IMR-90 (cell line): ENCODE data around the gene PPP1R12B. TPM values are rescaled to one million over a fixed set of nuclear protein-coding genes. Genes with fewer than 3 reads are reported as not detected.
"Not testable (repeated sequence)": the region's sequence is repeated elsewhere in the genome, so short reads cannot be mapped to it uniquely, and the experiment has no call there.

Source experiments
- ATAC-seq: fragments of 200-7000 bp; cut with Tn5 transposase; 2 replicates; pipeline ENCODE4 v1.9.1; 2020; ENCODE audit warnings: low read depth, mild to moderate bottlenecking, moderate library complexity
- BruUV-seq: library from RNA; stranded (reverse); fragments of 400-500 nt; replicated peaks from 2 replicates; lab custom pipeline; 2021; lab: Mats Ljungman, UMichigan
- CTCF ChIA-PET: fragments of 300-600 bp; formaldehyde crosslinking; extraction: SDS; loops from one replicate; lab custom pipeline; 2021; ENCODE audit warnings: antibody characterized with exemption; lab: Yijun Ruan, JAX
- POLR2A ChIA-PET: fragments of 300-600 bp; sonication (Branson Sonifier 250); formaldehyde crosslinking; loops from one replicate; lab custom pipeline; 2022; ENCODE audit warnings: antibody characterized with exemption; ENCODE audit not compliant: unreplicated experiment; lab: Charles Lee
- DNase-seq: peaks from one replicate; pipeline ENCODE4 v3.0.0; 2013
- H2AFZ ChIP-seq: replicated peaks from 2 replicates; pipeline ENCODE3; 2013; ENCODE audit warnings: low read length, mild to moderate bottlenecking; ENCODE audit not compliant: poor library complexity
- H2AK5ac ChIP-seq: 2 replicates; pipeline ENCODE4 v1.6.1; 2013; ENCODE audit warnings: low read depth, low read length, inconsistent platforms
- H2AK9ac ChIP-seq: replicated peaks from 2 replicates; pipeline ENCODE3; 2013; ENCODE audit warnings: mild to moderate bottlenecking, low read depth, low read length, moderate library complexity; ENCODE audit not compliant: poor library complexity
- H2BK120ac ChIP-seq: 2 replicates; pipeline ENCODE4 v1.6.1; 2013; ENCODE audit warnings: low read depth, low read length, inconsistent platforms
- H2BK15ac ChIP-seq: 3 replicates; pipeline ENCODE4 v1.6.1; 2013; ENCODE audit warnings: low read depth, low read length, inconsistent platforms
- H2BK20ac ChIP-seq: 2 replicates; pipeline ENCODE4 v1.6.1; 2013; ENCODE audit warnings: low read depth, mild to moderate bottlenecking, inconsistent platforms, low read length, moderate library complexity
- H2BK5ac ChIP-seq: 2 replicates; pipeline ENCODE4 v1.6.1; 2013; ENCODE audit warnings: mild to moderate bottlenecking, low read depth, low read length, inconsistent platforms; ENCODE audit not compliant: poor library complexity, severe bottlenecking
- H3K14ac ChIP-seq: replicated peaks from 2 replicates; pipeline ENCODE4 v1.6.1; 2013; ENCODE audit warnings: low read depth, low read length, inconsistent platforms
- H3K18ac ChIP-seq: 2 replicates; pipeline ENCODE4 v1.6.1; 2013; ENCODE audit warnings: low read depth, low read length, control low read depth
- H3K23ac ChIP-seq: 2 replicates; pipeline ENCODE4 v1.6.1; 2013; ENCODE audit warnings: low read depth, low read length, inconsistent platforms
- H3K27ac ChIP-seq: 2 replicates; pipeline ENCODE4 v1.5.1; 2013; ENCODE audit warnings: mild to moderate bottlenecking, control low read depth, low read length; ENCODE audit not compliant: insufficient read depth
- H3K27me3 ChIP-seq: 2 replicates; pipeline ENCODE4 v1.6.1; 2013; ENCODE audit warnings: low read length; ENCODE audit not compliant: control insufficient read depth, insufficient read depth
- H3K36me3 ChIP-seq: 2 replicates; pipeline ENCODE4 v1.6.1; 2013; ENCODE audit warnings: low read length, mixed read lengths; ENCODE audit not compliant: control insufficient read depth, insufficient read depth
- H3K4ac ChIP-seq: 2 replicates; pipeline ENCODE4 v1.6.1; 2013; ENCODE audit warnings: low read depth, low read length, inconsistent platforms
- H3K4me1 ChIP-seq: 2 replicates; pipeline ENCODE4 v1.6.1; 2013; ENCODE audit warnings: low read length, mixed read lengths; ENCODE audit not compliant: control insufficient read depth, insufficient read depth
- H3K4me2 ChIP-seq: 2 replicates; pipeline ENCODE4 v1.6.1; 2013; ENCODE audit warnings: low read depth, mild to moderate bottlenecking, control low read depth, low read length, moderate library complexity
- H3K4me3 ChIP-seq: 2 replicates; pipeline ENCODE4 v1.5.1; 2013; ENCODE audit warnings: low read depth, mild to moderate bottlenecking, control low read depth, low read length, moderate library complexity; ENCODE audit not compliant: insufficient read depth
- H3K56ac ChIP-seq: 2 replicates; pipeline ENCODE4 v1.6.1; 2013; ENCODE audit warnings: low read length, inconsistent platforms; ENCODE audit not compliant: insufficient read depth; ENCODE audit errors: extremely low read depth
- H3K79me1 ChIP-seq, 2 experiments: 2 replicates each; pipeline ENCODE4 v1.6.1; 2013; ENCODE audit warnings: low read length in 2 of 2, inconsistent platforms in 1 of 2, low read depth in 1 of 2
- H3K9ac ChIP-seq: 2 replicates; pipeline ENCODE4 v1.6.1; 2013; ENCODE audit warnings: low read depth, low read length, control low read depth
- H3K9me1 ChIP-seq: 2 replicates; pipeline ENCODE4 v1.6.1; 2013; ENCODE audit warnings: low read length, inconsistent platforms; ENCODE audit not compliant: insufficient read depth
- H3K9me3 ChIP-seq: 2 replicates; pipeline ENCODE4 v1.6.1; 2013; ENCODE audit warnings: low read length; ENCODE audit not compliant: control insufficient read depth, insufficient read depth
- H4K20me1 ChIP-seq: 2 replicates; pipeline ENCODE4 v1.6.1; 2013; ENCODE audit warnings: low read length, inconsistent platforms; ENCODE audit not compliant: insufficient read depth
- H4K5ac ChIP-seq: 2 replicates; pipeline ENCODE4 v1.6.1; 2013; ENCODE audit warnings: mild to moderate bottlenecking, low read depth, low read length, control low read depth
- H4K8ac ChIP-seq, 2 experiments: 2 replicates each; pipeline ENCODE4 v1.6.1; 2013; ENCODE audit warnings: low read depth in 2 of 2, low read length in 2 of 2, control low read depth in 1 of 2, inconsistent platforms in 1 of 2
- H4K91ac ChIP-seq: 2 replicates; pipeline ENCODE4 v1.6.1; 2013; ENCODE audit warnings: low read depth, low read length, inconsistent platforms; ENCODE audit not compliant: insufficient read depth
- WGBS, 2 experiments: methylation state at CpG; one replicate each; pipeline versions ENCODE4 v1.1.5 to v1.1.7; 2013; ENCODE audit warnings: missing lambda C conversion rate in 2 of 2; ENCODE audit not compliant: insufficient read length in 1 of 2; ENCODE audit errors: extremely low coverage in 2 of 2; 5-methylcytosine and 5-hydroxymethylcytosine counted together
- dilution Hi-C: fragments of 300-500 bp; cut with HindIII; formaldehyde crosslinking; loops from one replicate; pipeline ENCODE4 v1.14.3; 2018; ENCODE audit warnings: low sequenced_read_pairs; ENCODE audit not compliant: unreplicated experiment
- in situ Hi-C: fragments of 300-500 bp; cut with MboI; formaldehyde crosslinking; loops from 3 replicates; pipeline ENCODE4 v1.14.3; 2019; ENCODE audit warnings: low sequenced_read_pairs, inconsistent platforms, mixed read lengths
- intact Hi-C: fragments of 100-400 bp; cut with micrococcal nuclease; formaldehyde crosslinking; loops from 2 replicates; pipeline ENCODE4 v1.10.0; 2022
- polyA plus RNA-seq, 3 experiments: library from polyadenylated mRNA; depleted of rRNA; stranded (reverse); fragments of >200 nt; gene quantifications; 2 replicates each; pipeline ENCODE4 v1.2.3, GENCODE V29; 2012; ENCODE audit warnings: low replicate concordance in 1 of 3
- total RNA-seq: library from RNA; depleted of rRNA; stranded (reverse); fragments of >200 nt; gene quantifications from 2 replicates; pipeline ENCODE4 v1.2.3, GENCODE V29; 2012

PPP1R12B gene
- total and polyA plus RNA-seq, 2 of the 4 experiments (the other 2 are of a cell fraction): 8.5 to 12.0 TPM

DNA sequence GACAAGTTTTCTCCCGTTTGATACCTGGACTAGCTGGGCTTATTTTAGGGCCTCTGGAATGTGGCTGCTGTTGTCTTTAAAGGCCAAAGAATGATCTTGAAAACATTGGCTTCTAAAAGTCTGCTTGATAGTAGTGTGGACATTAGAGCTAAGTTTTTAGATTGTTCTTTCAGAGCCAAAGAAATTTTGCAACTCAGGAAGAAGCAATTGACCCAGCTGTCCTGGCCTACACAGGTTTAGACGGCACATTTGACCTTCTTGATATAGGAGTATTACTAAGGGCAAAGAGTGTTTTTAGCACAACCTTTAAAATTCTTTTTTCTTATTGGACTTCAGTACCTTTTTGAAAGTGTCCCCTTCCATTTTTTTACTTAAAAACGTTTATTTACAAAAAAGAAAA is 63.9 kb downstream of the PPP1R12B start:
- POLR2A ChIA-PET, H4K91ac ChIP-seq, H3K36me3 ChIP-seq, H4K20me1 ChIP-seq, H3K9ac ChIP-seq, H3K18ac ChIP-seq, H3K23ac ChIP-seq, H3K56ac ChIP-seq, H4K5ac ChIP-seq, H3K4me2 ChIP-seq, H3K27ac ChIP-seq, H3K4me3 ChIP-seq, H2BK5ac ChIP-seq, H2AK9ac ChIP-seq, ATAC-seq, H3K27me3 ChIP-seq, H2BK15ac ChIP-seq, DNase-seq, H4K8ac ChIP-seq, H2BK20ac ChIP-seq, H3K14ac ChIP-seq, H3K9me3 ChIP-seq, BruUV-seq, dilution Hi-C loops, intact Hi-C loops, H2AK5ac ChIP-seq, H2AFZ ChIP-seq, H3K4ac ChIP-seq, H3K9me1 ChIP-seq, H2BK120ac ChIP-seq, in situ Hi-C loops: not testable (repeated sequence)
- CTCF ChIA-PET: interaction anchor here (0.6 kb wide), 1 partner anchor 59 kb away, joined by 5 read pairs; no protein-coding TSS in a partner anchor
- peaks cover 4 to 18% of the 10 kb centered on the region in 2 experiments; a peak in 3 of 4 replicates for H3K79me1 ChIP-seq
- 100% methylated on average over 1 of the region's 3 CpGs; no CpG with 5 or more reads in 1 of the 2 experiments for WGBS, 2 experiments
- peaks cover 11% of the 10 kb centered on the region for H3K4me1 ChIP-seq
